Frontal cortex (tissue), 4 donors: ENCODE measurements around the gene TMEM209. TPM values are rescaled to one million over a fixed set of nuclear protein-coding genes. Genes with fewer than 3 reads are reported as not detected.
"Not testable (repeated sequence)": the region's sequence is repeated elsewhere in the genome, so short reads cannot be mapped to it uniquely, and the experiment has no call there.

Experiments used
- DNase-seq, 2 donors: peaks; one replicate each; pipeline ENCODE4 v3.0.0; 2012; ENCODE audit warnings: low spot score in 2 of 2
- FAIRE-seq: peaks from 2 replicates; lab custom pipeline; 2012; peaks lifted over from hg19 to GRCh38; lab: Jason Lieb, UNC
- total RNA-seq: library from RNA; depleted of rRNA; stranded (reverse); fragments of >200 nt; gene quantifications from one replicate; pipeline ENCODE4 v1.2.3, GENCODE V29; 2014
- donor health status: control.
- donor health status: control.
- donor health status: control.

TMEM209 gene
- 12.6 TPM for total RNA-seq

GRCh38 chr7:130205084-130205947 lies at the start of gene TMEM209:
Gene TMEM209 (minus strand): TSS chr7:130205406. CDS start chr7:130205375, 31 bp downstream.
- DNase-seq (peak; percentile 67 to 90), FAIRE-seq (no peak)

- FAIRE-seq (no peak), DNase-seq (no peak)
These were observed 49.3 kb upstream of the TMEM209 start for GRCh38 chr7:130254555-130254954.

GRCh38 chr7:130249626-130250025 lies 44.4 kb upstream of the TMEM209 start:
- not testable (repeated sequence) for FAIRE-seq, DNase-seq

GRCh38 chr7:130248842-130249241 lies 43.6 kb upstream of the TMEM209 start:
- FAIRE-seq, result not testable (repeated sequence)

GRCh38 chr7:130246491-130246890 lies 41.3 kb upstream of the TMEM209 start:
- not testable (repeated sequence) for DNase-seq, FAIRE-seq

More at GRCh38 chr7:130248842-130249241, 43.6 kb upstream of the TMEM209 start:
- not testable (repeated sequence) for DNase-seq

GRCh38 chr7:130243486-130243885 lies 38.3 kb upstream of the TMEM209 start:
- not testable (repeated sequence) for FAIRE-seq, DNase-seq

- FAIRE-seq (no peak), DNase-seq (no peak)
These were observed 37.2 kb upstream of the TMEM209 start for GRCh38 chr7:130242198-130243014.

- FAIRE-seq, result no peak
- no peak for DNase-seq
These were observed 35.0 kb upstream of the TMEM209 start for GRCh38 chr7:130240240-130240639.

GRCh38 chr7:130236361-130236760 lies 31.2 kb upstream of the TMEM209 start:
- not testable (repeated sequence) for FAIRE-seq, DNase-seq

- DNase-seq, result no peak
- FAIRE-seq, result no peak
These were observed 28.9 kb upstream of the TMEM209 start for GRCh38 chr7:130234078-130234477.

GRCh38 chr7:130232209-130232608 lies 27.0 kb upstream of the TMEM209 start:
- FAIRE-seq (no peak), DNase-seq (no peak)

- FAIRE-seq, result no peak
- no peak for DNase-seq
These were observed 26.6 kb upstream of the TMEM209 start for GRCh38 chr7:130231792-130232191.

GRCh38 chr7:130229981-130230380 lies 24.8 kb upstream of the TMEM209 start:
- DNase-seq, FAIRE-seq: not testable (repeated sequence)

- FAIRE-seq (no peak), DNase-seq (no peak)
These were observed 23.8 kb upstream of the TMEM209 start for GRCh38 chr7:130228840-130229502.

GRCh38 chr7:130227883-130228575 lies 22.8 kb upstream of the TMEM209 start:
- DNase-seq (peak in 1 of 2 donors; percentile 32), FAIRE-seq (peak; percentile 54)

GRCh38 chr7:130226333-130226732 lies 21.1 kb upstream of the TMEM209 start:
- no peak for FAIRE-seq
- DNase-seq, result no peak

- not testable (repeated sequence) for FAIRE-seq, DNase-seq
These were observed 19.7 kb upstream of the TMEM209 start for GRCh38 chr7:130224923-130225322.

GRCh38 chr7:130224210-130224609 lies 19.0 kb upstream of the TMEM209 start:
- DNase-seq (no peak), FAIRE-seq (no peak)

- FAIRE-seq (no peak), DNase-seq (no peak)
These were observed 18.4 kb upstream of the TMEM209 start for GRCh38 chr7:130223646-130224045.
